Kidney (tissue), 14 donors: ENCODE data around the gene CAPN15. TPM values are rescaled to one million over a fixed set of nuclear protein-coding genes. Genes with fewer than 3 reads are reported as not detected.

Experiments
- DNase-seq, 5 donors: peaks; one replicate each; pipeline ENCODE4 v3.0.0-alpha.2; 2013 to 2020
- FAIRE-seq: peaks from 2 replicates; lab custom pipeline; 2012; peaks lifted over from hg19 to GRCh38; lab: Jason Lieb, UNC
- H3K27ac ChIP-seq, 2 donors: one replicate each; pipeline ENCODE4 v1.7.0; 2013; ENCODE audit warnings: low read depth in 2 of 2, low read length in 2 of 2, inconsistent platforms in 1 of 2
- H3K27me3 ChIP-seq: one replicate; pipeline ENCODE4 v1.7.1; 2013; ENCODE audit warnings: low read length, inconsistent platforms; ENCODE audit not compliant: control insufficient read depth, insufficient read depth
- H3K36me3 ChIP-seq, 3 donors: one replicate each; pipeline versions ENCODE4 v1.7.0 to v1.7.1; 2013; ENCODE audit warnings: low read length in 3 of 3, control low read depth in 1 of 3, inconsistent platforms in 1 of 3; ENCODE audit not compliant: insufficient read depth in 3 of 3, control insufficient read depth in 2 of 3
- H3K4me1 ChIP-seq, 3 donors: one replicate each; pipeline versions ENCODE4 v1.7.0 to v1.7.1; 2013; ENCODE audit warnings: low read length in 3 of 3, inconsistent platforms in 1 of 3, low read depth in 1 of 3; ENCODE audit not compliant: control insufficient read depth in 2 of 3, insufficient read depth in 2 of 3
- H3K4me3 ChIP-seq, 3 donors: one replicate each; pipeline versions ENCODE4 v1.7.0 to v1.8.1; 2013; ENCODE audit warnings: low read length in 3 of 3, control low read depth in 1 of 3, inconsistent platforms in 1 of 3
- H3K9ac ChIP-seq, 3 donors: one replicate each; pipeline versions ENCODE4 v1.7.0 to v1.7.1; 2013; ENCODE audit warnings: low read length in 3 of 3, control low read depth in 1 of 3, inconsistent platforms in 1 of 3
- H3K9me3 ChIP-seq, 3 donors: one replicate each; pipeline versions ENCODE4 v1.7.0 to v1.7.1; 2013; ENCODE audit warnings: low read length in 3 of 3, control low read depth in 1 of 3, inconsistent platforms in 1 of 3; ENCODE audit not compliant: control insufficient read depth in 2 of 3, insufficient read depth in 1 of 3
- intact Hi-C: fragments of 100-400 bp; cut with DNase I; formaldehyde crosslinking; loops from one replicate; pipeline ENCODE4 v1.11.1; 2022
- polyA plus RNA-seq: library from polyadenylated mRNA; stranded (reverse); fragments of 350-450 nt; fragmentation: Illumina TruSeq; extraction: RNeasy Lipid Tissue Mini Kit (QIAGEN cat#74804); gene quantifications from one replicate; pipeline ENCODE4 v1.2.3, GENCODE V29; 2014; ENCODE audit warnings: low read depth, low replicate concordance; ENCODE audit not compliant: insufficient read depth
- total RNA-seq: library from RNA; stranded (reverse); fragmentation: NEBNext Ultra II Directional; extraction: Animal tissue kit (Norgen Biotek cat#: 25700); gene quantifications from one replicate; pipeline ENCODE4 v1.2.1, GENCODE V29; 2021
- TF ChIP-seq, protein P1 (sequence below): IDR thresholded peaks from 3 replicates; pipeline ENCODE4 v1.5.1; 2012; ENCODE audit warnings: mild to moderate bottlenecking, moderate library complexity, borderline replicate concordance; ENCODE audit not compliant: insufficient read depth; ENCODE audit errors: extremely low read depth
- donor health status: control.
- donor health status: control.
- donor health status: control.
- donor health status: control.
- donor health status: control.
- donor health status: DM: yes; HTN: yes; CAD: no.
- donor health status: Normal renal cell carcinoma (clear cell type).

Gene CAPN15
- total and polyA plus RNA-seq, 2 donors from 2014 or later: 17.9 to 52.9 TPM

DNA sequence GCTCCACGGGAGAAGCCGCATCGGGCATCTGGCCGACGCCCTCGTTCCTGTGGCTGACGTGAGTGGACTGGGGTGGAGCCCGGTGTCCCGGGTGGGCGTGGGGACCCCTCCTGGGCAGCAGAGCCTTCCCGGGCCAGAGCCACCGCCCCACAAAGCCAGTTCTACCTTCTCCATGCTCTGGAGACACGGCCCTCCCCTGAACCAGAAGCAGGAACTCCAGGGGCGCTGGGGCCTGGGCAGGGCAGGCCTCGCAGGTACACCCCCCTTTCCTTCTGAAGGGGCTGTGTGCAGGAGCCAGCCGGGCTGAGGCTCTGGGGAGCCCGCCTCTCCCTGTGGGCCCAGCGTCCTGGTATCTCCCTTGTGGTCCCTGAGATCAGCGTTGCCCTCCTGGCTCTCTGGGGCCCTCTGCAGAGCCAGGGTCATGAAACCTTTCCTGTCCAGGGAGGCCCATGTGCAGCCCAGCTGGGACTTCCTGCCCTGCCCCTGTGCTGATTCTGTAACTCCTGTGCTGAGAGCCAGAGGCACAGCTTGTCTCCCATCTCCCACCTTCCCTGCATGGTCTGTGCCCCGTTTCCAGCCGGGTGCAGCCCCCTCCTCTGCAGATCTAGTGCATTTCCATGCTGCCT, 48.8 kb downstream of the CAPN15 start:
- TF ChIP-seq, protein P1, sequence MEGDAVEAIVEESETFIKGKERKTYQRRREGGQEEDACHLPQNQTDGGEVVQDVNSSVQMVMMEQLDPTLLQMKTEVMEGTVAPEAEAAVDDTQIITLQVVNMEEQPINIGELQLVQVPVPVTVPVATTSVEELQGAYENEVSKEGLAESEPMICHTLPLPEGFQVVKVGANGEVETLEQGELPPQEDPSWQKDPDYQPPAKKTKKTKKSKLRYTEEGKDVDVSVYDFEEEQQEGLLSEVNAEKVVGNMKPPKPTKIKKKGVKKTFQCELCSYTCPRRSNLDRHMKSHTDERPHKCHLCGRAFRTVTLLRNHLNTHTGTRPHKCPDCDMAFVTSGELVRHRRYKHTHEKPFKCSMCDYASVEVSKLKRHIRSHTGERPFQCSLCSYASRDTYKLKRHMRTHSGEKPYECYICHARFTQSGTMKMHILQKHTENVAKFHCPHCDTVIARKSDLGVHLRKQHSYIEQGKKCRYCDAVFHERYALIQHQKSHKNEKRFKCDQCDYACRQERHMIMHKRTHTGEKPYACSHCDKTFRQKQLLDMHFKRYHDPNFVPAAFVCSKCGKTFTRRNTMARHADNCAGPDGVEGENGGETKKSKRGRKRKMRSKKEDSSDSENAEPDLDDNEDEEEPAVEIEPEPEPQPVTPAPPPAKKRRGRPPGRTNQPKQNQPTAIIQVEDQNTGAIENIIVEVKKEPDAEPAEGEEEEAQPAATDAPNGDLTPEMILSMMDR: no peak
- H3K36me3 ChIP-seq: peaks cover 0 to 9% (median 4%) of the 10 kb centered on the region in 3 donors
- H3K27ac ChIP-seq: no peak overlapping the region
- H3K4me1 ChIP-seq: peaks cover 0 to 1% (median 0%) of the 10 kb centered on the region in 3 donors
- intact Hi-C loops: no loop called here
- no peaks in the 10 kb centered on the region for H3K9me3 ChIP-seq
- no peak overlapping the region for H3K4me3 ChIP-seq
- FAIRE-seq (no peak), DNase-seq (no peak)
- no peak overlapping the region for H3K9ac ChIP-seq
- no peaks in the 10 kb centered on the region for H3K27me3 ChIP-seq

- DNase-seq (no peak), FAIRE-seq (no peak)
- no peaks in the 10 kb centered on the region for H3K9me3 ChIP-seq
- no peak overlapping the region for H3K9ac ChIP-seq
- intact Hi-C loops: no loop called here
- H3K4me3 ChIP-seq: no peak overlapping the region
- H3K4me1 ChIP-seq: no peaks in the 10 kb centered on the region
- no peaks in the 10 kb centered on the region for H3K27me3 ChIP-seq
- H3K36me3 ChIP-seq: peaks cover 0 to 9% (median 4%) of the 10 kb centered on the region in 3 donors
- H3K27ac ChIP-seq: no peak overlapping the region
- TF ChIP-seq, protein P1: no peak
These were observed 49.3 kb downstream of the CAPN15 start for GRCh38 chr16:576823-577201.

DNA sequence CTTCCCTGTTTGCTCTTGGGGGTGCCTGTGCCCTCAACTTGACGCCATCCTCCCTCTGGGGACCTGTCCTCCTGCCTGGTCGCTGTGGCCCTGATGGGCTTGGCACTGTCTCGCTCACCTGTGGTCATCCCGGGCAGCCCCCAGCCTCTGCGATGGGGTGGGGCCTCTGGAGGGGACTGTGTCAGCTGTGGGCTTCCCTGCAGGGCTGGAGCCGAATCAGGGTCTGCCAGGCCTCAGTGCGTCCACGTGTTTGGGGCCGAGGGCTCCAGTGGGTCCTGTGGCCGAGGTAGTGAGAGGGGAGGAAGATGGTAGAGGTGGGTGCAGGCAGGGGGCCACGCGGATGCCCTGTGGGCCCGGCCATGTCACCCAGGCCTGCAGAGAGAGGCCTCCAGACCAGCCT, 50.3 kb downstream of the CAPN15 start:
- DNase-seq (no peak), FAIRE-seq (no peak)
- intact Hi-C loops: no loop called here
- H3K36me3 ChIP-seq: peaks cover 0 to 9% (median 4%) of the 10 kb centered on the region in 3 donors
- no peaks in the 10 kb centered on the region for H3K4me1 ChIP-seq
- H3K9ac ChIP-seq: no peak overlapping the region
- H3K27ac ChIP-seq: no peak overlapping the region
- TF ChIP-seq, protein P1: no peak
- no peaks in the 10 kb centered on the region for H3K27me3 ChIP-seq
- H3K4me3 ChIP-seq: no peak overlapping the region
- H3K9me3 ChIP-seq: no peaks in the 10 kb centered on the region
